GM23338 (cell line): ENCODE results near the gene TAOK1. TPM values are rescaled to one million over a fixed set of nuclear protein-coding genes. Genes with fewer than 3 reads are reported as not detected.

ENCODE experiments used
- ATAC-seq: fragments of 200-7000 bp; cut with Tn5 transposase; 3 replicates; pipeline ENCODE4 v1.9.1; 2020
- DNase-seq: peaks from one replicate; pipeline ENCODE4 v3.0.0-alpha.2; 2015; ENCODE audit warnings: low spot score
- H2AFZ ChIP-seq: fragments of 200-600 bp; sonication (generic); 2 replicates; pipeline ENCODE4 v1.8.0; 2016; ENCODE audit warnings: antibody characterized with exemption, mild to moderate bottlenecking, moderate library complexity
- H3F3A ChIP-seq: fragments of 200-600 bp; sonication (generic); replicated peaks from 2 replicates; pipeline ENCODE4 v1.8.0; 2017; ENCODE audit warnings: antibody characterized with exemption, mixed run types, low read depth
- H3K27ac ChIP-seq: fragments of 200-600 bp; sonication (generic); 2 replicates; pipeline ENCODE4 v1.6.1; 2016; ENCODE audit warnings: low read depth
- H3K27me3 ChIP-seq: fragments of 200-600 bp; sonication (generic); 2 replicates; pipeline ENCODE4 v1.8.0; 2016; ENCODE audit warnings: mild to moderate bottlenecking, mixed run types, moderate library complexity; ENCODE audit not compliant: insufficient read depth
- H3K36me3 ChIP-seq: fragments of 200-600 bp; sonication (generic); 2 replicates; pipeline ENCODE4 v1.8.0; 2016; ENCODE audit warnings: mild to moderate bottlenecking; ENCODE audit not compliant: insufficient read depth
- H3K4me1 ChIP-seq: fragments of 200-600 bp; sonication (generic); 2 replicates; pipeline ENCODE4 v1.8.0; 2016; ENCODE audit warnings: mild to moderate bottlenecking, moderate library complexity; ENCODE audit not compliant: insufficient read depth
- H3K4me2 ChIP-seq: fragments of 200-600 bp; sonication (generic); 2 replicates; pipeline ENCODE4 v1.7.1; 2017; ENCODE audit warnings: mixed run types
- H3K4me3 ChIP-seq: fragments of 200-600 bp; sonication (generic); 2 replicates; pipeline ENCODE4 v1.6.1; 2016; ENCODE audit warnings: mixed run types
- H3K79me2 ChIP-seq: fragments of 200-600 bp; sonication (generic); replicated peaks from 2 replicates; pipeline ENCODE4 v1.8.0; 2017; ENCODE audit warnings: mild to moderate bottlenecking; ENCODE audit not compliant: insufficient read depth
- H3K9me2 ChIP-seq: fragments of 200-600 bp; sonication (generic); 2 replicates; pipeline ENCODE4 v1.8.0; 2017; ENCODE audit not compliant: insufficient read depth
- H4K20me1 ChIP-seq: fragments of 200-600 bp; sonication (generic); replicated peaks from 2 replicates; pipeline ENCODE4 v1.8.0; 2017; ENCODE audit warnings: mild to moderate bottlenecking; ENCODE audit not compliant: insufficient read depth
- H3K27ac Mint-ChIP-seq: 2 replicates; pipeline ENCODE4 v1.8.0; 2020; ENCODE audit warnings: inconsistent platforms, mild to moderate bottlenecking, moderate library complexity, mixed read lengths
- H3K27me3 Mint-ChIP-seq: 3 replicates; pipeline ENCODE4 v1.8.0; 2022; ENCODE audit warnings: low read depth, mild to moderate bottlenecking, moderate library complexity, mixed read lengths, inconsistent platforms; ENCODE audit not compliant: insufficient read depth, poor library complexity
- H3K36me3 Mint-ChIP-seq: 3 replicates; pipeline ENCODE4 v1.8.0; 2021; ENCODE audit warnings: low read depth, mild to moderate bottlenecking, inconsistent platforms, moderate library complexity, mixed read lengths
- H3K4me1 Mint-ChIP-seq: 3 replicates; pipeline ENCODE4 v1.8.0; 2020; ENCODE audit warnings: mild to moderate bottlenecking, inconsistent platforms, mixed read lengths
- H3K4me3 Mint-ChIP-seq: 3 replicates; pipeline ENCODE4 v1.8.0; 2021; ENCODE audit warnings: moderate library complexity, mild to moderate bottlenecking, inconsistent platforms, mixed read lengths
- H3K9me3 Mint-ChIP-seq: 3 replicates; pipeline ENCODE4 v1.8.0; 2020; ENCODE audit warnings: moderate library complexity, mild to moderate bottlenecking, inconsistent platforms, mixed read lengths
- EZH2phosphoT487 ChIP-seq: fragments of 200-600 bp; sonication (generic); IDR thresholded peaks from one replicate; pipeline ENCODE4 v1.8.1; 2018; ENCODE audit warnings: antibody characterized with exemption; ENCODE audit not compliant: unreplicated experiment
- NANOG ChIP-seq: IDR thresholded peaks from 2 replicates; pipeline ENCODE4 v1.6.1; 2016; ENCODE audit warnings: antibody characterized with exemption, borderline replicate concordance
- STAT1 ChIP-seq: IDR thresholded peaks from one replicate; pipeline ENCODE4 v1.6.1; 2016; ENCODE audit warnings: antibody characterized with exemption; ENCODE audit not compliant: unreplicated experiment
- ZNF114 ChIP-seq: fragments of 250-450 bp; sonication (Bioruptor Pico); IDR thresholded peaks from 2 replicates; pipeline ENCODE4 v1.5.0; 2020; ENCODE audit warnings: mild to moderate bottlenecking, moderate library complexity
- ZNF331 ChIP-seq: fragments of 250-450 bp; sonication (Bioruptor Pico); IDR thresholded peaks from 2 replicates; pipeline ENCODE4 v1.5.0; 2020; ENCODE audit warnings: low read depth, mild to moderate bottlenecking, moderate library complexity
- polyA plus RNA-seq: library from polyadenylated mRNA; unstranded; fragments of >200 nt; fragmentation: Nextera tagmentation; extraction: Ambion mirVana; gene quantifications from 2 replicates; pipeline ENCODE4 v1.2.1, GENCODE V29; 2016
- total RNA-seq: library from RNA; depleted of rRNA; stranded (reverse); fragments of >200 nt; shearing (Covaris generic); gene quantifications from 2 replicates; pipeline ENCODE4 v1.2.3, GENCODE V29; 2014
- TF ChIP-seq, protein P1 (sequence below): fragments of 250-450 bp; sonication (Bioruptor Pico); IDR thresholded peaks from 2 replicates; pipeline ENCODE4 v1.5.0; 2020; ENCODE audit warnings: mild to moderate bottlenecking, moderate library complexity
- TF ChIP-seq, protein P2 (sequence below): IDR thresholded peaks from 2 replicates; pipeline ENCODE4 v1.6.1; 2016; ENCODE audit warnings: antibody characterized with exemption
- TF ChIP-seq, protein P3 (sequence below): IDR thresholded peaks from one replicate; pipeline ENCODE4 v1.6.1; 2018; ENCODE audit warnings: antibody characterized with exemption; ENCODE audit not compliant: unreplicated experiment
- TF ChIP-seq, protein P4 (sequence below), 2 experiments: fragments of 200-600 bp in 1 of 2; sonication (generic) in 1 of 2; conservative IDR thresholded peaks; 2 replicates each; pipeline versions ENCODE4 v1.5.1 to v1.6.1; 2016 to 2017; ENCODE audit warnings: antibody characterized with exemption in 2 of 2, low read depth in 2 of 2, mild to moderate bottlenecking in 2 of 2, moderate library complexity in 1 of 2

Gene TAOK1
- total and polyA plus RNA-seq, 2 experiments from 2014 or later, result 19.4 to 69.8 TPM

DNA sequence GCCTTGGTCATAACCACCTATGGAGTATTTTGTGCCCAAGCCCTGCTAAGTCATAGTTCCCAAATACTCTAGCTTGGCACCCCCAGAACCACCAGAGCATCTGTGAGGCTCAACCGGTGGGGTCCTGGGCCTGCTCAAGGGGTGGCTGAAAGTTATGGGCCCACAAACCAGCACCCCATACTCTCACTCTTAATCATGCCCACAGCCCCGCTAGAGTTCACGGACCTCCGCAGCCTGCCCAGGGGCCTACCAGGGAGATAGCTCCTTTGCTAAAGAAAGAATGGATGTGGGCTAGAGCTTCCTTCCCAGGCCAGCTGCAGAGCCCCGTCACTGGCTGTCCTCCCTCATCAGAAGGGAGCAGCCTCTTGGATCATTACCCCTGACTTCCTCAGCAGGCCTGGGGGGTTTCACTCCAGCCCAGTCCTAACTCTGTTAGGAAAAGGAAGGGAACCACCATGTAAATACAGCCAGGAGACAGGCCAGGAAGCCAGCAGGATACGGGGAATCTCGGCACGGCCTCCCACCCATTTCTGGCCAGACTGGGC is 197.9 kb downstream of the TAOK1 start:
- H4K20me1 ChIP-seq, result peaks cover 17% of the 10 kb centered on the region

More for the DNA sequence above, 197.9 kb downstream of the TAOK1 start:
- H3F3A ChIP-seq, result peaks cover 17% of the 10 kb centered on the region
- peaks cover 28% of the 10 kb centered on the region for H3K27me3 Mint-ChIP-seq
- H2AFZ ChIP-seq, result no peak overlapping the region
- no peak overlapping the region for H3K27ac ChIP-seq
- TF ChIP-seq, protein P1, sequence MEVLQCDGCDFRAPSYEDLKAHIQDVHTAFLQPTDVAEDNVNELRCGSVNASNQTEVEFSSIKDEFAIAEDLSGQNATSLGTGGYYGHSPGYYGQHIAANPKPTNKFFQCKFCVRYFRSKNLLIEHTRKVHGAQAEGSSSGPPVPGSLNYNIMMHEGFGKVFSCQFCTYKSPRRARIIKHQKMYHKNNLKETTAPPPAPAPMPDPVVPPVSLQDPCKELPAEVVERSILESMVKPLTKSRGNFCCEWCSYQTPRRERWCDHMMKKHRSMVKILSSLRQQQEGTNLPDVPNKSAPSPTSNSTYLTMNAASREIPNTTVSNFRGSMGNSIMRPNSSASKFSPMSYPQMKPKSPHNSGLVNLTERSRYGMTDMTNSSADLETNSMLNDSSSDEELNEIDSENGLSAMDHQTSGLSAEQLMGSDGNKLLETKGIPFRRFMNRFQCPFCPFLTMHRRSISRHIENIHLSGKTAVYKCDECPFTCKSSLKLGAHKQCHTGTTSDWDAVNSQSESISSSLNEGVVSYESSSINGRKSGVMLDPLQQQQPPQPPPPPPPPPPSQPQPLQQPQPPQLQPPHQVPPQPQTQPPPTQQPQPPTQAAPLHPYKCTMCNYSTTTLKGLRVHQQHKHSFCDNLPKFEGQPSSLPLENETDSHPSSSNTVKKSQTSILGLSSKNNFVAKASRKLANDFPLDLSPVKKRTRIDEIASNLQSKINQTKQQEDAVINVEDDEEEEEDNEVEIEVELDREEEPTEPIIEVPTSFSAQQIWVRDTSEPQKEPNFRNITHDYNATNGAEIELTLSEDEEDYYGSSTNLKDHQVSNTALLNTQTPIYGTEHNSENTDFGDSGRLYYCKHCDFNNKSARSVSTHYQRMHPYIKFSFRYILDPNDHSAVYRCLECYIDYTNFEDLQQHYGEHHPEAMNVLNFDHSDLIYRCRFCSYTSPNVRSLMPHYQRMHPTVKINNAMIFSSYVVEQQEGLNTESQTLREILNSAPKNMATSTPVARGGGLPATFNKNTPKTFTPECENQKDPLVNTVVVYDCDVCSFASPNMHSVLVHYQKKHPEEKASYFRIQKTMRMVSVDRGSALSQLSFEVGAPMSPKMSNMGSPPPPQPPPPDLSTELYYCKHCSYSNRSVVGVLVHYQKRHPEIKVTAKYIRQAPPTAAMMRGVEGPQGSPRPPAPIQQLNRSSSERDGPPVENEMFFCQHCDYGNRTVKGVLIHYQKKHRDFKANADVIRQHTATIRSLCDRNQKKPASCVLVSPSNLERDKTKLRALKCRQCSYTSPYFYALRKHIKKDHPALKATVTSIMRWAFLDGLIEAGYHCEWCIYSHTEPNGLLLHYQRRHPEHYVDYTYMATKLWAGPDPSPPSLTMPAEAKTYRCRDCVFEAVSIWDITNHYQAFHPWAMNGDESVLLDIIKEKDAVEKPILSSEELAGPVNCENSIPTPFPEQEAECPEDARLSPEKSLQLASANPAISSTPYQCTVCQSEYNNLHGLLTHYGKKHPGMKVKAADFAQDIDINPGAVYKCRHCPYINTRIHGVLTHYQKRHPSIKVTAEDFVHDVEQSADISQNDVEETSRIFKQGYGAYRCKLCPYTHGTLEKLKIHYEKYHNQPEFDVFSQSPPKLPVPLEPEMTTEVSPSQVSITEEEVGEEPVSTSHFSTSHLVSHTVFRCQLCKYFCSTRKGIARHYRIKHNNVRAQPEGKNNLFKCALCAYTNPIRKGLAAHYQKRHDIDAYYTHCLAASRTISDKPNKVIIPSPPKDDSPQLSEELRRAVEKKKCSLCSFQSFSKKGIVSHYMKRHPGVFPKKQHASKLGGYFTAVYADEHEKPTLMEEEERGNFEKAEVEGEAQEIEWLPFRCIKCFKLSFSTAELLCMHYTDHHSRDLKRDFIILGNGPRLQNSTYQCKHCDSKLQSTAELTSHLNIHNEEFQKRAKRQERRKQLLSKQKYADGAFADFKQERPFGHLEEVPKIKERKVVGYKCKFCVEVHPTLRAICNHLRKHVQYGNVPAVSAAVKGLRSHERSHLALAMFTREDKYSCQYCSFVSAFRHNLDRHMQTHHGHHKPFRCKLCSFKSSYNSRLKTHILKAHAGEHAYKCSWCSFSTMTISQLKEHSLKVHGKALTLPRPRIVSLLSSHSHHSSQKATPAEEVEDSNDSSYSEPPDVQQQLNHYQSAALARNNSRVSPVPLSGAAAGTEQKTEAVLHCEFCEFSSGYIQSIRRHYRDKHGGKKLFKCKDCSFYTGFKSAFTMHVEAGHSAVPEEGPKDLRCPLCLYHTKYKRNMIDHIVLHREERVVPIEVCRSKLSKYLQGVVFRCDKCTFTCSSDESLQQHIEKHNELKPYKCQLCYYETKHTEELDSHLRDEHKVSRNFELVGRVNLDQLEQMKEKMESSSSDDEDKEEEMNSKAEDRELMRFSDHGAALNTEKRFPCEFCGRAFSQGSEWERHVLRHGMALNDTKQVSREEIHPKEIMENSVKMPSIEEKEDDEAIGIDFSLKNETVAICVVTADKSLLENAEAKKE (CRISPR knock-in tag), result no peak
- TF ChIP-seq, protein P2, sequence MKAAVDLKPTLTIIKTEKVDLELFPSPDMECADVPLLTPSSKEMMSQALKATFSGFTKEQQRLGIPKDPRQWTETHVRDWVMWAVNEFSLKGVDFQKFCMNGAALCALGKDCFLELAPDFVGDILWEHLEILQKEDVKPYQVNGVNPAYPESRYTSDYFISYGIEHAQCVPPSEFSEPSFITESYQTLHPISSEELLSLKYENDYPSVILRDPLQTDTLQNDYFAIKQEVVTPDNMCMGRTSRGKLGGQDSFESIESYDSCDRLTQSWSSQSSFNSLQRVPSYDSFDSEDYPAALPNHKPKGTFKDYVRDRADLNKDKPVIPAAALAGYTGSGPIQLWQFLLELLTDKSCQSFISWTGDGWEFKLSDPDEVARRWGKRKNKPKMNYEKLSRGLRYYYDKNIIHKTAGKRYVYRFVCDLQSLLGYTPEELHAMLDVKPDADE, result no peak
- TF ChIP-seq NANOG (no peak), STAT1 (no peak), EZH2phosphoT487 (no peak), ZNF114 (CRISPR knock-in tag) (no peak), ZNF331 (CRISPR knock-in tag) (no peak)
- TF ChIP-seq, protein P3, sequence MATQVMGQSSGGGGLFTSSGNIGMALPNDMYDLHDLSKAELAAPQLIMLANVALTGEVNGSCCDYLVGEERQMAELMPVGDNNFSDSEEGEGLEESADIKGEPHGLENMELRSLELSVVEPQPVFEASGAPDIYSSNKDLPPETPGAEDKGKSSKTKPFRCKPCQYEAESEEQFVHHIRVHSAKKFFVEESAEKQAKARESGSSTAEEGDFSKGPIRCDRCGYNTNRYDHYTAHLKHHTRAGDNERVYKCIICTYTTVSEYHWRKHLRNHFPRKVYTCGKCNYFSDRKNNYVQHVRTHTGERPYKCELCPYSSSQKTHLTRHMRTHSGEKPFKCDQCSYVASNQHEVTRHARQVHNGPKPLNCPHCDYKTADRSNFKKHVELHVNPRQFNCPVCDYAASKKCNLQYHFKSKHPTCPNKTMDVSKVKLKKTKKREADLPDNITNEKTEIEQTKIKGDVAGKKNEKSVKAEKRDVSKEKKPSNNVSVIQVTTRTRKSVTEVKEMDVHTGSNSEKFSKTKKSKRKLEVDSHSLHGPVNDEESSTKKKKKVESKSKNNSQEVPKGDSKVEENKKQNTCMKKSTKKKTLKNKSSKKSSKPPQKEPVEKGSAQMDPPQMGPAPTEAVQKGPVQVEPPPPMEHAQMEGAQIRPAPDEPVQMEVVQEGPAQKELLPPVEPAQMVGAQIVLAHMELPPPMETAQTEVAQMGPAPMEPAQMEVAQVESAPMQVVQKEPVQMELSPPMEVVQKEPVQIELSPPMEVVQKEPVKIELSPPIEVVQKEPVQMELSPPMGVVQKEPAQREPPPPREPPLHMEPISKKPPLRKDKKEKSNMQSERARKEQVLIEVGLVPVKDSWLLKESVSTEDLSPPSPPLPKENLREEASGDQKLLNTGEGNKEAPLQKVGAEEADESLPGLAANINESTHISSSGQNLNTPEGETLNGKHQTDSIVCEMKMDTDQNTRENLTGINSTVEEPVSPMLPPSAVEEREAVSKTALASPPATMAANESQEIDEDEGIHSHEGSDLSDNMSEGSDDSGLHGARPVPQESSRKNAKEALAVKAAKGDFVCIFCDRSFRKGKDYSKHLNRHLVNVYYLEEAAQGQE, result no peak
- TF ChIP-seq, protein P4, sequence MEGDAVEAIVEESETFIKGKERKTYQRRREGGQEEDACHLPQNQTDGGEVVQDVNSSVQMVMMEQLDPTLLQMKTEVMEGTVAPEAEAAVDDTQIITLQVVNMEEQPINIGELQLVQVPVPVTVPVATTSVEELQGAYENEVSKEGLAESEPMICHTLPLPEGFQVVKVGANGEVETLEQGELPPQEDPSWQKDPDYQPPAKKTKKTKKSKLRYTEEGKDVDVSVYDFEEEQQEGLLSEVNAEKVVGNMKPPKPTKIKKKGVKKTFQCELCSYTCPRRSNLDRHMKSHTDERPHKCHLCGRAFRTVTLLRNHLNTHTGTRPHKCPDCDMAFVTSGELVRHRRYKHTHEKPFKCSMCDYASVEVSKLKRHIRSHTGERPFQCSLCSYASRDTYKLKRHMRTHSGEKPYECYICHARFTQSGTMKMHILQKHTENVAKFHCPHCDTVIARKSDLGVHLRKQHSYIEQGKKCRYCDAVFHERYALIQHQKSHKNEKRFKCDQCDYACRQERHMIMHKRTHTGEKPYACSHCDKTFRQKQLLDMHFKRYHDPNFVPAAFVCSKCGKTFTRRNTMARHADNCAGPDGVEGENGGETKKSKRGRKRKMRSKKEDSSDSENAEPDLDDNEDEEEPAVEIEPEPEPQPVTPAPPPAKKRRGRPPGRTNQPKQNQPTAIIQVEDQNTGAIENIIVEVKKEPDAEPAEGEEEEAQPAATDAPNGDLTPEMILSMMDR (conservative IDR thresholded peaks at IDR 0.05; ENCODE audit: low read depth in 2 of 2), result no peak
- no peaks in the 10 kb centered on the region for H3K9me2 ChIP-seq
- H3K79me2 ChIP-seq, result peaks cover 44% of the 10 kb centered on the region
- peaks cover 8% of the 10 kb centered on the region for H3K36me3 Mint-ChIP-seq
- H3K36me3 ChIP-seq, result no peaks in the 10 kb centered on the region
- peaks cover 12% of the 10 kb centered on the region for H3K27me3 ChIP-seq
- no peak for ATAC-seq
- peaks cover 43% of the 10 kb centered on the region for H3K4me1 ChIP-seq
- H3K27ac Mint-ChIP-seq, result no peak overlapping the region
- H3K4me3 ChIP-seq, result peak overlapping the region; percentile 82
- peaks cover 51% of the 10 kb centered on the region for H3K4me1 Mint-ChIP-seq
- peak overlapping the region; percentile 81 for H3K4me3 Mint-ChIP-seq
- H3K9me3 Mint-ChIP-seq, result no peaks in the 10 kb centered on the region
- DNase-seq, result no peak
- H3K4me2 ChIP-seq, result peak overlapping the region; percentile 99
